Measurements from ENCODE around the gene PSMD1. TPM values are rescaled to one million over a fixed set of nuclear protein-coding genes. Genes with fewer than 3 reads are reported as not detected.

PSMD1 gene
- polyA plus RNA-seq, 1 experiment = 153 TPM

- ChIA-PET CTCF (interaction anchor here (0.8 to 2.4 kb wide), 4 partner anchors 9 to 211 kb away, joined by 5 to 12 read pairs (median 8); no protein-coding TSS in a partner anchor), POLR2A (no interaction called here)
- H3K36me3 ChIP-seq (ENCODE audit: control insufficient read depth, insufficient read depth, low read length) = peaks cover 7% of the 10 kb centered on the region
- no peaks in the 10 kb centered on the region for H3K27me3 ChIP-seq (ENCODE audit: control insufficient read depth, insufficient read depth, low read length)
- H3K4me3 ChIP-seq (ENCODE audit: low read depth, low read length) = no peak overlapping the region
- TF ChIP-seq CTCF (IDR thresholded peaks at IDR 0.05; ENCODE audit: insufficient read depth, low read depth, low read length) = no peak
- no peak for DNase-seq (ENCODE audit: low read depth)
Measured at GRCh38 chr2:231201475-231201814, 144.8 kb downstream of the PSMD1 start.

GRCh38 chr2:231203087-231203486, 146.4 kb downstream of the PSMD1 start:
- ChIA-PET POLR2A (no interaction called here), CTCF (interaction anchor here (0.7 to 1.8 kb wide), 4 partner anchors 12 to 208 kb away, joined by 3 to 9 read pairs (median 4); no protein-coding TSS in a partner anchor)
- no peak for TF ChIP-seq CTCF (IDR thresholded peaks at IDR 0.05; ENCODE audit: insufficient read depth, low read depth, low read length)
- H3K27me3 ChIP-seq (ENCODE audit: control insufficient read depth, insufficient read depth, low read length) = no peaks in the 10 kb centered on the region
- DNase-seq (ENCODE audit: low read depth) = no peak
- no peak overlapping the region for H3K4me3 ChIP-seq (ENCODE audit: low read depth, low read length)
- peaks cover 7% of the 10 kb centered on the region for H3K36me3 ChIP-seq (ENCODE audit: control insufficient read depth, insufficient read depth, low read length)

GRCh38 chr2:231204146-231204545, 147.5 kb downstream of the PSMD1 start:
- ChIA-PET POLR2A (no interaction called here), CTCF (no interaction called here)
- Histone ChIP-seq H3K4me3 (ENCODE audit: low read depth, low read length) (no peak overlapping the region), H3K27me3 (ENCODE audit: control insufficient read depth, insufficient read depth, low read length) (no peaks in the 10 kb centered on the region), H3K36me3 (ENCODE audit: control insufficient read depth, insufficient read depth, low read length) (peaks cover 15% of the 10 kb centered on the region)
- TF ChIP-seq CTCF (IDR thresholded peaks at IDR 0.05; ENCODE audit: insufficient read depth, low read depth, low read length) = no peak
- no peak for DNase-seq (ENCODE audit: low read depth)

GRCh38 chr2:231204581-231204980, 147.9 kb downstream of the PSMD1 start:
- no peak for TF ChIP-seq CTCF (IDR thresholded peaks at IDR 0.05; ENCODE audit: insufficient read depth, low read depth, low read length)
- POLR2A ChIA-PET = interaction anchor here (0.6 kb wide), 1 partner anchor 12 kb away, joined by 3 read pairs; no protein-coding TSS in a partner anchor
- H3K36me3 ChIP-seq (ENCODE audit: control insufficient read depth, insufficient read depth, low read length) = peaks cover 15% of the 10 kb centered on the region

GRCh38 chr2:231207734-231208133, 151.1 kb downstream of the PSMD1 start:
- H3K36me3 ChIP-seq (ENCODE audit: control insufficient read depth, insufficient read depth, low read length) = peaks cover 20% of the 10 kb centered on the region
- no peak for TF ChIP-seq CTCF (IDR thresholded peaks at IDR 0.05; ENCODE audit: insufficient read depth, low read depth, low read length)
- POLR2A ChIA-PET = no interaction called here
- DNase-seq (ENCODE audit: low read depth) = no peak
- no peak overlapping the region for H3K4me3 ChIP-seq (ENCODE audit: low read depth, low read length)
- CTCF ChIA-PET = no interaction called here
- H3K27me3 ChIP-seq (ENCODE audit: control insufficient read depth, insufficient read depth, low read length) = no peaks in the 10 kb centered on the region

More at GRCh38 chr2:231204581-231204980, 147.9 kb downstream of the PSMD1 start:
- Histone ChIP-seq H3K27me3 (ENCODE audit: control insufficient read depth, insufficient read depth, low read length) (no peaks in the 10 kb centered on the region), H3K4me3 (ENCODE audit: low read depth, low read length) (no peak overlapping the region)
- no peak for DNase-seq (ENCODE audit: low read depth)
- CTCF ChIA-PET = no interaction called here
